Right lobe of liver (tissue), 4 donors: ENCODE data around the gene ESRRB.

Experiments used
- POLR2A ChIP-seq: fragments of 450-650 bp; IDR thresholded peaks from one replicate; pipeline ENCODE4 v1.6.1; 2017; ENCODE audit warnings: antibody characterized with exemption, mild to moderate bottlenecking
- TF ChIP-seq, protein P1 (sequence below), 4 donors: fragments of 200-600 bp in 3 of 4; fragments of 450-650 bp in 1 of 4; IDR thresholded peaks; one replicate each; pipeline versions ENCODE4 v1.5.1 to v1.8.0; 2016 to 2022; ENCODE audit warnings: antibody characterized with exemption in 4 of 4, mild to moderate bottlenecking in 2 of 4
- donor health status: DM: no; HTN: no; CAD: no.
- donor health status: DM: no; HTN: no; CAD: no.
- donor health status: DM: no; HTN: yes; CAD: no.

DNA sequence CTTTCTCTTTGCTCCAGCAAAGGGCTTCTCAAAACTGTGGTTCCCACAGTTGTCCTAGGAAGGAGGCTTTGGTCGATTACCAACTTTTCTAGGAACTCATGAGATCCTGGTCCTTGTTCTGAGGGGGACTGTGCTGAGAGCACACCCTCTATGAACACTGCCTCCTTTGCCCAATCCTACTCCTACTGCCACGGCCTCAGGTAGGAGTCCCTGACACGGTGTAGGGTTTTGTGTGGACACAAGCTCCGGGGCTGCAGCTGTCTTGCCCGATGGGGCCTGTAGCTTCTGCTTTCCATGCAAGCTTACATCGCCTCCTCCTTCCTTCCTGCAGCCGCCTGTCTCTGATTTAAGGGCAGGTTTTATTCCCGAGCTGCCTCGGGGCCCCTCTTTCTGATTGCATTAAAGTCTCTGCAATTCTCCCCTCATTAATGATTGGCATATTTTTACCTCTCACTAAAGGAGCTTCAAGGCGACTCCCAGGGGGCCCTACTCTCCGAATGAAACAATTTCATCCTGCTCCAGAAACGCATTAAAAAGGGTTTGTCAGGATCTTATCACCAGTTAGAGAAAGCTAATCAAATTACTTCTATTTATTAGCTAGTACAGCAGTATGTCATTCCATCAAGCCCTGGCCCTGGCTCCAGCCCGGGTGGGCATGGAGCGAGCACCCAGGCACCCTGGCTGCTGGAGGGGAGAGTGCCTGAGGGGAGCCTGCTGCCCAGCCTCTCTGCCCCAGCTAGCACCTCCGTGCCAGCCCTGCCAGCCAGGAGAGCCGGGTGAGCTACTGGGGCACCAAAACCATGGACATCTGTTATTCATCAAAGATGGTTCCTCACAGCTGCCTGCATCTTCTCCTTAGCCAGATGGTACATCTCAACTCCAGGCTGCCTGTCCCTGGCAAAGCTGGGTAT lies 38.0 kb upstream of the ESRRB start:
- TF ChIP-seq, protein P1, sequence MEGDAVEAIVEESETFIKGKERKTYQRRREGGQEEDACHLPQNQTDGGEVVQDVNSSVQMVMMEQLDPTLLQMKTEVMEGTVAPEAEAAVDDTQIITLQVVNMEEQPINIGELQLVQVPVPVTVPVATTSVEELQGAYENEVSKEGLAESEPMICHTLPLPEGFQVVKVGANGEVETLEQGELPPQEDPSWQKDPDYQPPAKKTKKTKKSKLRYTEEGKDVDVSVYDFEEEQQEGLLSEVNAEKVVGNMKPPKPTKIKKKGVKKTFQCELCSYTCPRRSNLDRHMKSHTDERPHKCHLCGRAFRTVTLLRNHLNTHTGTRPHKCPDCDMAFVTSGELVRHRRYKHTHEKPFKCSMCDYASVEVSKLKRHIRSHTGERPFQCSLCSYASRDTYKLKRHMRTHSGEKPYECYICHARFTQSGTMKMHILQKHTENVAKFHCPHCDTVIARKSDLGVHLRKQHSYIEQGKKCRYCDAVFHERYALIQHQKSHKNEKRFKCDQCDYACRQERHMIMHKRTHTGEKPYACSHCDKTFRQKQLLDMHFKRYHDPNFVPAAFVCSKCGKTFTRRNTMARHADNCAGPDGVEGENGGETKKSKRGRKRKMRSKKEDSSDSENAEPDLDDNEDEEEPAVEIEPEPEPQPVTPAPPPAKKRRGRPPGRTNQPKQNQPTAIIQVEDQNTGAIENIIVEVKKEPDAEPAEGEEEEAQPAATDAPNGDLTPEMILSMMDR (IDR thresholded peaks at IDR 0.05): no peak
- no peak for TF ChIP-seq POLR2A
